ENCODE data around the gene RNF130. TPM values are rescaled to one million over a fixed set of nuclear protein-coding genes. Genes with fewer than 3 reads are reported as not detected.

The RNF130 gene
- total and polyA plus RNA-seq, 3 donors from 2014 or later: 44.3 to 65.0 (median 56.5) TPM

DNA sequence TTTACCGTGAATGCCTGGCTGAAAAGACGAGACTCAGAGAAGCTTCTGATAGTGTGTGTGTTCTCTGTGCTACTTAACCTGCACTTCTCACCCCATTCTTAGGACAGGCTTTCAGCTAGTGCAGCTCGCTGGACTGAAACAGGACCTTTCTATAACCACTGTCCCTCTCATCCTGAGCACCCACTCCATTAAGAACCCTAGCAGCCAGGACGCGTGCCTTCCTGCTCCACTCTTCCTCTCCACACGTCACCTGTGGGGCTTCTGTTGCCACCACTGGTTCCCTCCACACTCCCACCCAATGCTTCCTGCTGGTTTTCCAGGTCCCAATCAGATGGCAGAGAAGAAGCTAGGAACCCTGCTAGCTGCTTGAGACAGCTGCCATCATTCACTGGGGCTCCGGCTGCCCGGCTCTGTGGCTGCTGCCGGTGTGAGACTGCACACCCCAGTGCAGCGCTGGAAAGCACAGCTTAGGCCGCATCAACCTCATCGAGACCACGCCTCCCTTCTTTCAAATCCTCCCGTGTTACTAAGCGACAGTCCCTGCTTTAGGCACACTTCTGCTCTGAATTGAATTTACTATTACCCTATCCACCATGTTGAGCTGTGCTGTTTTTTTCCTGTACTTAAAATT, 44.0 kb downstream of the RNF130 start:
- 85 to 92% methylated on average over 14 to 15 of the region's 15 CpGs for WGBS, 2 donors

DNA sequence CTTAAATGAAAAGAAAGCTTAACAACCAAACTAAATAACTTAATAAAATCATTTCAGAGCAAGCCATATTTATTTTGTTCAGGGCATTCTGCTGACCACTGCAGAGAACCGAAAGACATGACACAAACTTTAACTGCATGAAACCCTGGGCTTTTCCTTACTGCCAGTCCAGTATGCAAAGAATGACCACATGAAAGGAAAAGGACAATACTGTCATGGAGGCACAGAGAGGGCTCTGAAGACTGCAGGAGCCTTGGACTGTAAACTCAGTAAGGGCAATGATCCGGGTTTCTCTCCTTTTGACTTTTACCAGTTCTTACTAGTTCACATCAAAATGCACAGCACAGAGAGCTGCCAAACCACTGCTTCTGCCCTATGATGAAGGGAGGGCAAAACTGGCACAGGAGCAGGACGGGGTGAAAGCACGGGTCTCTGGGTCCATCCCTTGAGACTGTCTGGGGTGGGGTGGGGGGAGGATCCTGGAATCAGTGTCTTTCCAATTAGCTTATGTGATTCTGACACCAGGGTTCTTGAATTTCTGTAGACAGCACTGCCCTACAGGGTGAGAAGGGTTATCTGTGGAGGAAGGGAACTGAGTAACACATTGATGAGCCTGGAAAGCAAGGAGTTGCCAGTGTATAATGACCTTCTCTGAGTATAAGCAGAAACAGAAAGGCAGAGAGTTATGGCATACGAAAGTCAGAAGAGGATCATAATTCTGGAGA, 44.7 kb downstream of the RNF130 start:
- H3K36me3 ChIP-seq (ENCODE audit: low read depth, missing control alignments): no peaks in the 10 kb centered on the region
- WGBS, 2 donors: 54 to 61% methylated on average over 5 of the region's 5 CpGs
- no peak for TF ChIP-seq POLR2A (IDR thresholded peaks at IDR 0.05)
- TF ChIP-seq, protein P1, sequence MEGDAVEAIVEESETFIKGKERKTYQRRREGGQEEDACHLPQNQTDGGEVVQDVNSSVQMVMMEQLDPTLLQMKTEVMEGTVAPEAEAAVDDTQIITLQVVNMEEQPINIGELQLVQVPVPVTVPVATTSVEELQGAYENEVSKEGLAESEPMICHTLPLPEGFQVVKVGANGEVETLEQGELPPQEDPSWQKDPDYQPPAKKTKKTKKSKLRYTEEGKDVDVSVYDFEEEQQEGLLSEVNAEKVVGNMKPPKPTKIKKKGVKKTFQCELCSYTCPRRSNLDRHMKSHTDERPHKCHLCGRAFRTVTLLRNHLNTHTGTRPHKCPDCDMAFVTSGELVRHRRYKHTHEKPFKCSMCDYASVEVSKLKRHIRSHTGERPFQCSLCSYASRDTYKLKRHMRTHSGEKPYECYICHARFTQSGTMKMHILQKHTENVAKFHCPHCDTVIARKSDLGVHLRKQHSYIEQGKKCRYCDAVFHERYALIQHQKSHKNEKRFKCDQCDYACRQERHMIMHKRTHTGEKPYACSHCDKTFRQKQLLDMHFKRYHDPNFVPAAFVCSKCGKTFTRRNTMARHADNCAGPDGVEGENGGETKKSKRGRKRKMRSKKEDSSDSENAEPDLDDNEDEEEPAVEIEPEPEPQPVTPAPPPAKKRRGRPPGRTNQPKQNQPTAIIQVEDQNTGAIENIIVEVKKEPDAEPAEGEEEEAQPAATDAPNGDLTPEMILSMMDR (IDR thresholded peaks at IDR 0.05): no peak
- no peaks in the 10 kb centered on the region for H3K27me3 ChIP-seq
- H3K4me3 ChIP-seq: no peak overlapping the region
- intact Hi-C loops (cut with DNase I; ENCODE audit: low total_unique reads): no loop called here
- DNase-seq: no peak
- H3K27ac ChIP-seq: no peak overlapping the region
- H3K9me3 ChIP-seq: no peaks in the 10 kb centered on the region
- no peaks in the 10 kb centered on the region for H3K4me1 ChIP-seq

More for the DNA sequence above, 44.0 kb downstream of the RNF130 start:
- Histone ChIP-seq H3K4me3 (no peak overlapping the region), H3K9me3 (no peaks in the 10 kb centered on the region), H3K4me1 (no peaks in the 10 kb centered on the region), H3K36me3 (ENCODE audit: low read depth, missing control alignments) (no peaks in the 10 kb centered on the region), H3K27me3 (no peaks in the 10 kb centered on the region), H3K27ac (no peak overlapping the region)
- intact Hi-C loops (cut with DNase I; ENCODE audit: low total_unique reads): no loop called here
- TF ChIP-seq POLR2A (IDR thresholded peaks at IDR 0.05): no peak
- TF ChIP-seq, protein P1 (IDR thresholded peaks at IDR 0.05): no peak
- no peak for DNase-seq

DNA sequence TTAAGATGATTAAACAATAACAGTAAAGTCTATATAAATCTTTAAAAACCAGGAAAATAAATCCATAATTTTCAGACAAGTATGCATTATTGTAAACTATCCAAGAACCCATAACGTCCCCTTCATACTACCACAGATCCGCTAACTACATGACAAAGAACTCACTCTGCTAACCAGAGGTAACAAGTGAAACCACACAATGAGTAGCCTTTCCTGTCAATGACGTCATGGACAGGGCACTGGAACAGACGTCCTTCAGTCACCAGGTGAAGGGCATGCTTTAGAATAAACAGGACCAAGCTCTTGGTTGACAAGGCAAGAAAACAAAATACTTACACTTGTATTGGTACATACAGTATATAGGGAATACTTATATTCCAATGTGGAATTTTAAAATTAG, 45.2 kb downstream of the RNF130 start:
- H3K9me3 ChIP-seq: no peaks in the 10 kb centered on the region
- no peak overlapping the region for H3K27ac ChIP-seq
- no peaks in the 10 kb centered on the region for H3K36me3 ChIP-seq (ENCODE audit: low read depth, missing control alignments)
- no peak for DNase-seq
- WGBS, 2 donors: 54% methylated on average over 4 of the region's 4 CpGs
- no peaks in the 10 kb centered on the region for H3K27me3 ChIP-seq
- H3K4me3 ChIP-seq: no peak overlapping the region
- no peak for TF ChIP-seq POLR2A (IDR thresholded peaks at IDR 0.05)
- TF ChIP-seq, protein P1 (IDR thresholded peaks at IDR 0.05): no peak
- intact Hi-C loops (cut with DNase I; ENCODE audit: low total_unique reads): no loop called here
- H3K4me1 ChIP-seq: no peaks in the 10 kb centered on the region

DNA sequence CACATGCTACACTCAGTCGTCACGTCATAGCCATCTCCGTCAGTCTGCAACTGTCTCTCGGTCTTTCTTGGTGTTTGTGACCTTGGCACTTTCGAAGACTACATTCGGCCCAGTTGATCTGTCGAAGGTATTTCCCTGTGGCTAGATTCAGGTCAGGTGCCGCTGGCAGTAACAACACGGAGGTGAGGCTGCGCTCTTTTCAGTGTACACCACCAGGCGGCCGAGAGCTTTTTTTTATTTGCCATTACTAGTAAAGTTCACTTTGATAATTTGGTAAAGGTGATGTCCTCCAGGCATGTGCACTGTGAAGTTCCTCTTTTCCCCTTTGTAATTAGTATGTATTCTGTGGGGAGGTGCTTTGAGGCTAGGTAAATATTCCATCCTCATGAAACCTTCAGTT, 49.7 kb downstream of the RNF130 start:
- TF ChIP-seq POLR2A (IDR thresholded peaks at IDR 0.05): no peak
- TF ChIP-seq, protein P1 (IDR thresholded peaks at IDR 0.05): no peak
- no peak for DNase-seq
- Histone ChIP-seq H3K27me3 (no peaks in the 10 kb centered on the region), H3K9me3 (no peaks in the 10 kb centered on the region), H3K4me1 (no peaks in the 10 kb centered on the region), H3K36me3 (ENCODE audit: low read depth, missing control alignments) (no peaks in the 10 kb centered on the region), H3K27ac (no peak overlapping the region), H3K4me3 (no peak overlapping the region)
- 95% methylated on average over 12 of the region's 12 CpGs for WGBS, 2 donors
- intact Hi-C loops (cut with DNase I; ENCODE audit: low total_unique reads): no loop called here
